ENCODE results near the gene FAM163B. TPM values are rescaled to one million over a fixed set of nuclear protein-coding genes. Genes with fewer than 3 reads are reported as not detected.
A peak's percentile ranks its signal among the peaks of the same experiment; 100 is the strongest.

FAM163B gene
- total RNA-seq, 1 experiment from 2014 or later, result not detected

GRCh38 chr9:133590231-133590855, 18.8 kb downstream of the FAM163B start:
- no TSS peak for BruUV-seq (replicated peaks)
- intact Hi-C loops (cut with micrococcal nuclease), result no loop called here
- H3K4me3 Mint-ChIP-seq (ENCODE audit: unreplicated experiment), result no peak overlapping the region
- peaks cover 30% of the 10 kb centered on the region for H3K27me3 Mint-ChIP-seq (ENCODE audit: insufficient read depth, unreplicated experiment)
- no peaks in the 10 kb centered on the region for H3K4me1 Mint-ChIP-seq (ENCODE audit: insufficient read depth, unreplicated experiment)
- no peaks in the 10 kb centered on the region for H3K9me3 Mint-ChIP-seq (ENCODE audit: unreplicated experiment)
- no peak for TF ChIP-seq CTCF (IDR thresholded peaks at IDR 0.05; ENCODE audit: unreplicated experiment)
- H3K36me3 Mint-ChIP-seq (ENCODE audit: insufficient read depth, unreplicated experiment), result peaks cover 6% of the 10 kb centered on the region
- no peak for DNase-seq (ENCODE audit: unreplicated experiment)
- ChIA-PET POLR2A (interaction anchor here (1.4 kb wide), 1 partner anchor 10 kb away, joined by 5 read pairs; no protein-coding TSS in a partner anchor), CTCF (interaction anchor here (0.6 kb wide), 1 partner anchor 153 kb away, joined by 5 read pairs; no protein-coding TSS in a partner anchor)
- no peak overlapping the region for H3K27ac Mint-ChIP-seq (ENCODE audit: low read depth, unreplicated experiment)

- no TSS peak for BruUV-seq (replicated peaks)
- no peak overlapping the region for H3K27ac Mint-ChIP-seq (ENCODE audit: low read depth, unreplicated experiment)
- H3K27me3 Mint-ChIP-seq (ENCODE audit: insufficient read depth, unreplicated experiment), result peaks cover 30% of the 10 kb centered on the region
- H3K9me3 Mint-ChIP-seq (ENCODE audit: unreplicated experiment), result no peaks in the 10 kb centered on the region
- no peak for DNase-seq (ENCODE audit: unreplicated experiment)
- H3K4me3 Mint-ChIP-seq (ENCODE audit: unreplicated experiment), result no peak overlapping the region
- peaks cover 6% of the 10 kb centered on the region for H3K36me3 Mint-ChIP-seq (ENCODE audit: insufficient read depth, unreplicated experiment)
- intact Hi-C loops (cut with micrococcal nuclease), result no loop called here
- CTCF ChIA-PET, result interaction anchor here (0.6 to 0.7 kb wide), 2 partner anchors 31 to 154 kb away, joined by 3 to 5 read pairs; no protein-coding TSS in a partner anchor
- H3K4me1 Mint-ChIP-seq (ENCODE audit: insufficient read depth, unreplicated experiment), result no peaks in the 10 kb centered on the region
- POLR2A ChIA-PET, result interaction anchor here (1.4 kb wide), 1 partner anchor 11 kb away, joined by 5 read pairs; no protein-coding TSS in a partner anchor
- TF ChIP-seq CTCF (IDR thresholded peaks at IDR 0.05; ENCODE audit: unreplicated experiment), result peak; percentile 34
Measured at GRCh38 chr9:133589454-133590227, 19.5 kb downstream of the FAM163B start.

- no peak for DNase-seq (ENCODE audit: unreplicated experiment)
- Mint-ChIP-seq H3K4me3 (ENCODE audit: unreplicated experiment) (no peak overlapping the region), H3K36me3 (ENCODE audit: insufficient read depth, unreplicated experiment) (peaks cover 6% of the 10 kb centered on the region), H3K27me3 (ENCODE audit: insufficient read depth, unreplicated experiment) (peaks cover 20% of the 10 kb centered on the region), H3K9me3 (ENCODE audit: unreplicated experiment) (no peaks in the 10 kb centered on the region), H3K4me1 (ENCODE audit: insufficient read depth, unreplicated experiment) (no peaks in the 10 kb centered on the region), H3K27ac (ENCODE audit: low read depth, unreplicated experiment) (no peak overlapping the region)
- no peak for TF ChIP-seq CTCF (IDR thresholded peaks at IDR 0.05; ENCODE audit: unreplicated experiment)
- no TSS peak for BruUV-seq (replicated peaks)
- intact Hi-C loops (cut with micrococcal nuclease), result no loop called here
- POLR2A ChIA-PET, result no interaction called here
- CTCF ChIA-PET, result no interaction called here
Measured at GRCh38 chr9:133587466-133587865, 21.7 kb downstream of the FAM163B start.

GRCh38 chr9:133587051-133587450, 22.1 kb downstream of the FAM163B start:
- no peaks in the 10 kb centered on the region for H3K4me1 Mint-ChIP-seq (ENCODE audit: insufficient read depth, unreplicated experiment)
- H3K4me3 Mint-ChIP-seq (ENCODE audit: unreplicated experiment), result no peak overlapping the region
- DNase-seq (ENCODE audit: unreplicated experiment), result no peak
- no peak for TF ChIP-seq CTCF (IDR thresholded peaks at IDR 0.05; ENCODE audit: unreplicated experiment)
- BruUV-seq (replicated peaks), result no TSS peak
- no peaks in the 10 kb centered on the region for H3K9me3 Mint-ChIP-seq (ENCODE audit: unreplicated experiment)
- peaks cover 6% of the 10 kb centered on the region for H3K36me3 Mint-ChIP-seq (ENCODE audit: insufficient read depth, unreplicated experiment)
- intact Hi-C loops (cut with micrococcal nuclease), result no loop called here
- no peak overlapping the region for H3K27ac Mint-ChIP-seq (ENCODE audit: low read depth, unreplicated experiment)
- CTCF ChIA-PET, result no interaction called here
- POLR2A ChIA-PET, result no interaction called here
- peaks cover 25% of the 10 kb centered on the region for H3K27me3 Mint-ChIP-seq (ENCODE audit: insufficient read depth, unreplicated experiment)
